GM10266 (cell line): ENCODE measurements around the gene SELENOS.

Experiments used
- DNase-seq: peaks from one replicate; pipeline ENCODE4 v3.0.0; 2012; ENCODE audit errors: extremely low spot score
- CTCF ChIP-seq: IDR thresholded peaks from 2 replicates; pipeline ENCODE4 v1.5.1; 2012; ENCODE audit warnings: mild to moderate bottlenecking, low read depth; ENCODE audit not compliant: control insufficient read depth, insufficient read depth; ENCODE audit errors: missing control alignments

SELENOS gene

GRCh38 chr15:101277038-101277822, at the start of gene SELENOS:
SELENOS (minus strand) TSS chr15:101277485; CDS start chr15:101277417, 68 bp downstream.
- DNase-seq, result peak; percentile 92
- no peak for TF ChIP-seq CTCF

GRCh38 chr15:101326462-101327146, 49.3 kb upstream of the SELENOS start:
- DNase-seq, result no peak
- TF ChIP-seq CTCF, result no peak

GRCh38 chr15:101326026-101326315, 48.7 kb upstream of the SELENOS start:
- TF ChIP-seq CTCF, result no peak
- no peak for DNase-seq

GRCh38 chr15:101325263-101326025, 48.2 kb upstream of the SELENOS start:
- TF ChIP-seq CTCF, result no peak
- no peak for DNase-seq

GRCh38 chr15:101324524-101325177, 47.4 kb upstream of the SELENOS start:
- DNase-seq, result no peak
- TF ChIP-seq CTCF, result no peak

- no peak for TF ChIP-seq CTCF
- no peak for DNase-seq
Measured at GRCh38 chr15:101323793-101324523, 46.7 kb upstream of the SELENOS start.
